Activated CD4-positive, CD25-positive, alpha-beta regulatory T cell treated with anti-CD3 and anti-CD28 coated beads, Interleukin-2, amount 50 U/mL, for 16 hours (primary cell): ENCODE data around the gene IL1A.
"Not testable (repeated sequence)": the region's sequence is repeated elsewhere in the genome, so short reads cannot be mapped to it uniquely, and the experiment has no call there.

ENCODE experiments used
- DNase-seq: peaks from one replicate; pipeline ENCODE4 v3.0.0-alpha.2; 2020; ENCODE audit warnings: low read depth, low spot score

The IL1A gene, protein sequence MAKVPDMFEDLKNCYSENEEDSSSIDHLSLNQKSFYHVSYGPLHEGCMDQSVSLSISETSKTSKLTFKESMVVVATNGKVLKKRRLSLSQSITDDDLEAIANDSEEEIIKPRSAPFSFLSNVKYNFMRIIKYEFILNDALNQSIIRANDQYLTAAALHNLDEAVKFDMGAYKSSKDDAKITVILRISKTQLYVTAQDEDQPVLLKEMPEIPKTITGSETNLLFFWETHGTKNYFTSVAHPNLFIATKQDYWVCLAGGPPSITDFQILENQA

DNA sequence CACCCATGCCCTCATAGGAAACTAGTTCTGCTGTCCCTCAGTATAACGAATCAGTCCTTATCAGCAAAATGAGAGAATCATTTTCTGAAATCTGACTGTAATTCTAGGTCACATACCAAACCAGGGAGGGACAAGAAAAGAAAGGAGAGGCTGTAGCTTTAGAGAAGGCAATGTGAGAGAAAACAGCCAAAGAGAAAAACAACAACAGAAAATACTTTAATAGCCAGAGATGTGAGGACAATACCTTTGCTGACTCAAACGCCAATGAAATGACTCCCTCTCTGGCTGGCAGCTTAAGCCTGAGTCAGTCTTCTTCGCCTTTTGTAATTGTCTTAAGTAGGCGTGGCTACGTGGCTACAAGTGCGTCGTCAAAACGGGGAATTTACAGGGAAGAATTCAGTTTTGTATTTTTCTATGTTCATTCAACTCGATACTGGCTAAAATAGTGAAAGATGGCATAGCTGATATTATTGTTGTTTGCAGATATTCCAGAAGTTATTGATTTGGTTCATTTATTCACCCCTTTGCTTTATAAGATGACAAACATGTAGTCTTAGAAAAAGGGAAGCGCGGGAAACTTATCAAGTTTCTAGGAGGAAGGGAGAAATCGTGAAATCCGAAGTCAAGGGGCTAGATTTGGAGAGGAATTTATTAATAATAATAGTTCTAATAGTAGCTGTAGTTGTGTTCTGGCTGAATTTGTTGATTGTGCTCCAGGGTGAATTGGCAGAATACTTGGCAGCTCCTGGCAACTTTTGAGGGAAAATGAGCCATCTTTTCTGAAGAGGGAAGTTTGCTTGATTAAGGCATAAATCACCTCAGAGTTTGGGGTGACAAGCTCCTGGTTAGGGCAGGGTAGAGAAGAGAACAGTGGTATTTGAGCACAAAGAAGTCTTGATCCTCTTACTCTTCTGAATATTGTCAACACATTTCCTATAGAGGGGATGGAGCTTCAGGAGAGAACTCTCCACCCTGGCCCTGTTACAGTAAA lies at the start of gene IL1A:
IL1A (minus strand) TSS at position 295 of the 991 bp plus-strand sequence. CDS start 723 bp downstream, outside the sequence.
- no peak for DNase-seq

DNA sequence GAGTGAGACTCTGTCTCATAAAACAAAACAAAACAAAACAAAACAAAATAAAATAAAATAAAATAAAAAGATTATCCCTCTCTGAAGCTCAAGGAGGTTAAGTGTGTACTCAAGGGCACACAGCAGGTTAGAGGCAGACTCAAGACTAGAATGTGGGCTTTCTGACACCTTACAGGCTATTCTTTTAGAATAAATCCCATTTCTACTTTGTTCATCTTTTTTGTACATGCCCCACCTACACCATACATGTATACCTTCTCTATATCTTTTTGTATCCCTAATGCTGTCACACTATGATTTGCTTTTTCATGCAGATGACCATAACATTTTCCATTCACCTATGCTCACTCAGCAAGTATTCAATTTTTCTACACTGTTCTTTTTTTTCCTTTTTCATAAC lies 49.7 kb upstream of the IL1A start:
- no peak for DNase-seq

DNA sequence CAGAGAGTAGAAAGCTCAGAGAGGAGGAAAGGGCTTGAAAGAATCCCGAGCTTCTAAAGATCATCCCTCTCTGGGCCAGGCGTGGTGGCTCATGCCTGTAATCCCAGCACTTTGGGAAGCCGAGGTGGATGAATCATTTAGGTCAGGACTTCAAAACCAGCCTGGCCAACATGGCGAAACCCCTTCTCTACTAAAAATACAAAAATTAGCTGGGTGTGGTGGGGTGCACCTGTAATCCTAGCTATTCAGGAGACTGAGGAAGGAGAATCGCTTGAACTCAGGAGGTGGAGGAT lies 49.3 kb upstream of the IL1A start:
- DNase-seq: not testable (repeated sequence)

DNA sequence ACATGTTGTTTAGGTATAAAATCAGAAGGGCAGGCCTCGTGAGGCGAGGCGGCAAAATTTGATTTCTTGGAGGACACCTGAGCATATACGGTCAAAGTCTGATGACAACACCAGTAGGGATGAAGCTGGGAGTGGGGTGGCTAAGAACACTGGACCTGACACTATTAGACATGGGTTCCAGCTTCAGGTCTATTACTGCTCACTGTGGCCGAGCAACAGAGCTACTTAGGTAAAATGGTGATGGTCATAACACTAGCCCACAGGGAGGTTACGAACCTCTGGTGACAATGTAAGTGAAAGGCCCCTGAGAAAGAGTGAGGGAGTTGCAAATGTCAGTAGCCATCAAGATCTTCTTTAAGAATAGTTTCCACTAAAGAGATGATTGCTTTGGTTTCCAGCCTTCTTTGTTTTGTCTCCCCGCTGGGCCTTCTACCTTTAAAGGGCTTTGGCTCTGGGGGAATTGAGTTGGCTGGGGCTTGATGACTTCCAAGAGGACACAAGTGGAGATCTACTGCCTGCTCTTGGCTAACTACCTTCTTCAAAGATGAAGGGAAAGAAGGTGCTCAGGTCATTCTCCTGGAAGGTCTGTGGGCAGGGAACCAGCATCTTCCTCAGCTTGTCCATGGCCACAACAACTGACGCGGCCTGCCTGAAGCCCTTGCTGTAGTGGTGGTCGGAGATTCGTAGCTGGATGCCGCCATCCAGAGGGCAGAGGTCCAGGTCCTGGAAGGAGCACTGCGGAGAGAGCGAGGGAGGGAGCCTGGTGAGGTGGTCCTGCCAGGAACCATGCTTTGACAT lies 48.7 kb upstream of the IL1A start:
- no peak for DNase-seq

DNA sequence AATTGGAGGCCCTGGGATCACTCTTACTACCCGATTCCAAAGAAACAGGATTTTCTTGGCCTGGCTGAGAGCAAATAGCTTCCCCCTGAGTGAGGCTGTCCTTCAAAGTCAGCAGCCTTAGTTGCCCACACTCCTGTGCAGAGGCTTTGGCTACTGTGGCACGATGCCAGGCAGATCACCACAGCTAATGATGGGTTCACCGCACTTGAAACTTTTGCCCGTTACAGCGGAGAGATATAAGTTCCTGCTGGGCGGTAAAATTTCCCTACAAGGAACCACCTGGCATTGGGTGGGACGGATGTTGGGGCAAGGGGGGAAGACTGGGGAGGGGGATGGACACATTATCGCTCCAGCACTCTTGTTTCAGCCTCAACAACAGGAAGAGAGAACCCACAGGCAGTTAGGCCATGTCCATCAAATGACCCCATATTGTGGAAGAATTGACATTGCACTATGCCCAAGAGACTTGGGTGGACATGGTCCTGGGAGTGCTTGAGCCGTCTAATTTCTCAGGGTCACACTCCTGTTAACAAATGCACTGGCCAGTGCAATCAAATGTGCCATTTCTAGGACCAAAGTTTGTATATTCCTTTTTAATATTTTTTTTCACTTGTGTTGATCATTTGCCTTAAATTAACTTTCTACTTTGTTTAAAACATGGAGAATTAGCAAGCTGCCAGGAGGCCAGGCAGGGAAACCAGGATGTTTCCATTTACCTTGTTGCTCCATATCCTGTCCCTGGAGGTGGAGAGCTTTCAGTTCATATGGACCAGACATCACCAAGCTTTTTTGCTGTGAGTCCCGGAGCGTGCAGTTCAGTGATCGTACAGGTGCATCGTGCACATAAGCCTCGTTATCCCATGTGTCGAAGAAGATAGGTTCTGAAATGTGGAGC lies 47.9 kb upstream of the IL1A start:
- no peak for DNase-seq

DNA sequence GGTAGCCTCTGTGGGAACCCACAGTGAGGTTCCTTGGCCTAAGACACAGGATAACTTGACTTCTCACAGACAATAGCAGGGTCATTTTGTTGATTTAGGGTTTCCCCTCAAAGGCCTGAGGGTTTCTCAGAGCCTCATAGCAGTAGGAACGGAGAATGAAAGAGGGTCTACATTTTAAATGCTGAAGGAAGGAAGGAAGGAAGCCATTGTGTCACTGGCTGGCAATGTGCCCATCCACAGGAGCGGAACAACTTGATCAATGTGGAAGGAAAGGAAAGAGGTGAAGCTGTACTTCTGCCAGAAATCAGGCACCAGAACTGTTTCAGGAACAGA lies 47.2 kb upstream of the IL1A start:
- no peak for DNase-seq

DNA sequence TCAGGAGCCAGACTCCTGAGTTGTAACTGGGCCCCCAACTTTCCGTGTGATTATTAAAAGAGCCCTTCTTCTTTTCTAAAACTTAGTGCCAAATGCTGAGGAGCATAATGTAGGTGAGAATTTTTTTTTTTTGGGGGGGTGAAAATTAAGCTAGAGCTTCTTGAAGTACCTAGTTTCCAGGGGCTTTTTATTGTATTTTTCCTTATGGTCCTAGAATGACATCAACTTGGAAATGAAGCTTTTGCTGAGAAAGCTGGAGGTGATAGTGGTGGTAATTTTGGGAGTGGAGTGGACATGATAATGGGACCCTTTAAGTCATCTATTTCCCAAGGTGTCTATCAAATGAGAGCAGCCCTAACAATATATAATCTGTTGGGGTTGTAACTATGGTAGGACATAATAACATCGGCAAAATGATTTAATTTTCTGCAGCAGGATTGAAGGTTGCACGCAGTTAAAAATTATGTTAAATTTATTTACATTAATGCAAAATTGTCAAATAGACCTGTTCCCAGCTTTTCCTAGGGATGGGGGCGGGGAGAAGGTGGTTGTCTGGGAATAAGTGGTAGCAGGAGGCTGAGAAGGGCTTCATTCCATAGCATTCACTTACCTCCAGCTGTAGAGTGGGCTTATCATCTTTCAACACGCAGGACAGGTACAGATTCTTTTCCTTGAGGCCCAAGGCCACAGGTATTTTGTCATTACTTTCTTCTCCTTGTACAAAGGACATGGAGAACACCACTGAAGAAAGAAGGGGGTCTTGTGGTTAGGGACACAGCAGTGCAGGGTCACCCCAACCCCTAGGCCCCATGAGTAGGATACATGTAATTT lies 46.6 kb upstream of the IL1A start:
- DNase-seq: no peak

DNA sequence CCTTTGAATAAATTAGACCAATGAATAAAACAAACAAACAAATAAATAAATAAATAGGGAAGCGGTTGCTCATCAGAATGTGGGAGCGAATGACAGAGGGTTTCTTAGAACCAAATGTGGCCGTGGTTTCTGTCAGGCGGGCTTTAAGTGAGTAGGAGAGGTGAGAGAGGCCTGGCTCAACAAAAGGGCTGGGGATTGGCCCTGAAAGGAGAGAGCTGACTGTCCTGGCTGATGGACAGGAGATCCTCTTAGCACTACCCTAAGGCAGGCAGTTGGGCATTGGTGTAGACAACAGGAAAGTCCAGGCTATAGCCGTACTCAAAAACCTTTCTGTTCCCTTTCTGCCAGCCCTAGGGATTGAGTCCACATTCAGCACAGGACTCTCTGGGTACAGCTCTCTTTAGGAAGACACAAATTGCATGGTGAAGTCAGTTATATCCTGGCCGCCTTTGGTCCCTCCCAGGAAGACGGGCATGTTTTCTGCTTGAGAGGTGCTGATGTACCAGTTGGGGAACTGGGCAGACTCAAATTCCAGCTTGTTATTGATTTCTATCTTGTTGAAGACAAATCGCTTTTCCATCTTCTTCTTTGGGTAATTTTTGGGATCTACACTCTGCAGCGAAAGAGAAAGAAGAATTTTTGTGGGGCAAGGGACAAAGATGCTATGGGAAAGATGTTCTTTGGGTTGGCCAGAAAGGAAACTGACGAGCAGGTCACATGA lies 45.8 kb upstream of the IL1A start:
- DNase-seq: no peak

DNA sequence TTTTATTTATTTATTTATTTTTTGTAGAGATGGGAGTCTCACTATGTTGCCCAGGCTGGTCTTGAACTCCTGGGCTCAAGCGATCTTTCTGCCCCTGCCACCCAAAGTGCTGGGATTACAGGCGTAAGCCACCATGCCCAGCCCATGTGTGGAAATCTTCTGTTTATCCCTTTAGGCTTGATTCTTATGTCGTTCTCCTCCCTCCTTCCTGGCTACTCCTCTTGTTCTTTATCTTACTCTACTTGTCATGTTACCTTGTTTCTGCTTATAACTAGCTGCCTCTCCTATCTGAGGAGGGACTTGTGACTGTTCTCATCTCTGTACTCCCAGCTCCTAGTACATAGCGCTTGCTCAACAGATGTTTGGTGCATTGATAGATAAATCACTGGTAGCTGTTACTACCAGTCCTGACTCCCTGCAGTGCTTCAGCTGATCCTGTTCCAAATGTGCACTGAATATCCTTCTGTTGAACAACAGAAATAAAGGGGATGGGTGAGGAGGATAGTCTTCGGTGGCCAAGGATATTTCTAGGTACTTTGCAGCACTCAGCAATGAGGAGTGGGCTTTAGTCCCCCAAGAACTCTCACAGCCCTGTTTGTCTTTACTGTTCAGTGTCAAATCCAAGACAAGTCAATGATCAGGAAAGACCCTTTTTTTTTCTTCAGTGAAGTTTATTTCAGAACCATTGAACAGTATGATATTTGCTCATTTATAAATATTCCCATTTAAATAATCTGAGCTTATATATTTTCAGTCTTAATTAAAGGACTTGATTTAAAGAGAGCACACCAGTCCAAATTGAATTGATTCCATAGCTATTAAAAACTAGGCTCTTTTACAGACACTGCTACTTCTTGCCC lies 45.0 kb upstream of the IL1A start:
- no peak for DNase-seq

DNA sequence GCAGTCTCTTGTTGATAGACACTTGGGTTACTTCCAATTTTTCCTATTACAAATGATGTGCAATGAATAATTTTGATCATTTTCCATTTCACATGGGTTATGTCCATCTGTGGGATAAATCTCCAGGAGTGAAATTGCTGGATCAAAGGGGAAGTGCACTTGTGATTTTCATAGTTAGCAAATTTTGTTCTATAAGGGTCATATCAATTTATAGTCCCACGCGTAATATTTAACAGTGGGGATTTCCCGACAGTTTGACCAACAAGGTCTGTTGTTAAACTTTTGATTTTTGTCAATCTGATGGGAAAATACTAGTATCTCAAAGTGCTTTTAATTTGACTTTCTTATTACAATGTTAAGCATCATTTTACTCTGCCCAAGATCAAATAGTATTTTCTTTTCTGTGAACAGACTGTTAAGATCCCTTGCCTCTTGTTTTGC lies 44.0 kb upstream of the IL1A start:
- no peak for DNase-seq

DNA sequence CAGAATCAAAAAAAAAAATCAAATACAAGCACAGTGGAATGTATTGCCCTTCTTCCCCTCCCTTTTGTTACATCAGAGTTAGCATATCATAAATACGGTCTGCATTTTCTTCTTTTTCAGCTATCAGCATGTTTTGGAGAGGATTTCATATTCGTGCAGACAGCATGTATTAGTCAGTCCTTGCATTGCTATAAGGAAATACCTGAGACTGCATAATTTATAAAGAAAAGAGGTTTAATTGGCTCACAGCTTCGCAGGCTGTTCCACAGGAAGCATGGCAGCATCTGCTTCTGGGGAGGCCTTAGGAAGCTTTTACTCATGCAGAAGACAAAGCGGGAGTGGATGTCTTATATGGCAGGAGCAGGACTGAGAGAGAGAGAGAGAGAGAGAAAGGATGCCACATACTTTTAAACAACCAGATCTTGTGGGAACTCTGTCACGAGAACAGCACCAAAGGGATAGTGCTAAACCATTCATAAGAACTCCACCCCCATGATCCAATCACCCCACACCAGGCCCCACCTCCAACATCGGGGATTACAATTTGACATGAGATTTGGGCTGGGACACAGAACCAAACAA lies 43.4 kb upstream of the IL1A start:
- DNase-seq: no peak

DNA sequence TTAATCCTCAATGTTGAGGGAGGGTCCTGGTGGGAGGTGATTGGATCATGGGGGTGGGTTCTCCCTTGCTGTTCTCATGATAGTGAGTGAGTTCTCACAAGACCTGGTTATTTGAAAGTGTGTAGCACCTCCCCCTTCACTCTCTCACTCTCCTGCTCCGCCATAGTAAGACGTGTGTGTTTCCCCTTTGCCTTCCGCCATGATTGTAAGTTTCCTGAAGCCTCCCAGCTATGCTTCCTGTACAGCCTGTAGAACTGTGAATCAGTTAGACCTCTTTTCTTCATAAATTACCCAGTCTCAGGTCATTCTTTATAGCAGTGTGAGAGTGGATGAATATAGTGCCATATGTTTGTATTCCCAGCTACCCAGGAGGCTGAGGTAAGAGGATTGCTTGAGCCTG lies 42.7 kb upstream of the IL1A start:
- no peak for DNase-seq

DNA sequence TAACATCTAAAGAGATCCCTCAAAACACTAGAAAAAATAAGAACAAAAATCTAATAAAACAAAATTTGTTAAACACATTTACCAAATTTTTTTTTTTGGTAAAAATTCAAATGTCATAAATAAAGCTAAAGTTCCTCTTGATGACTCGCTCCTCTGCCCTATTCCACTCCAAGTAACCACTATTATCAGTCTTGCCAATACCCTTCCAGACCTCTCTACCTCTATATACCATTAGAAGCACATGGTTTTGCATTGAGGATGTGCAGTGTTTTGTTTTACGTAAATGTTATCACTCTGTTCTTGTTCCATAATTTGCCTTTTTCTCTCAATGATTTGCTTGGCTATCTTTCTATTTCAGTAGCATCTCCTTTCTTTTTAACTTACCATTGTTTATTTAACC lies 41.4 kb upstream of the IL1A start:
- no peak for DNase-seq

DNA sequence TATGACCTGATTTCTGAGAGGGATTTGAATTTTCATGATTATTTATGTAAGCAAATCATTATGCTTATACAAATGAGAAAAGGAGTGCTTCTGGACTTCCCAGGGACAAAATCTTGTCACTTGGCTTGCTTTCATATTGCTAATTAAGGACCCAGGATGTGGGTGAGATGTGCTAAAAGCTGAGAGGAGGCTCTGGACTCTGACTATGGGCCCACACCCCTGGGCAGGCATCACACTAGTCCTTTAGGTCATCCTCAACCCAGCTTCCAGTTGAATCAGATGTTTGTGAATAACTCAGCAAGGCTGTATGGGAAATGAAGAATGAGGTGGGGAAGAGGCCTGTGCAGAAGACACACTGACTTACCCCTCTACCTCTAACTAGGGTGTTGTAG lies 40.4 kb upstream of the IL1A start:
- DNase-seq: no peak

DNA sequence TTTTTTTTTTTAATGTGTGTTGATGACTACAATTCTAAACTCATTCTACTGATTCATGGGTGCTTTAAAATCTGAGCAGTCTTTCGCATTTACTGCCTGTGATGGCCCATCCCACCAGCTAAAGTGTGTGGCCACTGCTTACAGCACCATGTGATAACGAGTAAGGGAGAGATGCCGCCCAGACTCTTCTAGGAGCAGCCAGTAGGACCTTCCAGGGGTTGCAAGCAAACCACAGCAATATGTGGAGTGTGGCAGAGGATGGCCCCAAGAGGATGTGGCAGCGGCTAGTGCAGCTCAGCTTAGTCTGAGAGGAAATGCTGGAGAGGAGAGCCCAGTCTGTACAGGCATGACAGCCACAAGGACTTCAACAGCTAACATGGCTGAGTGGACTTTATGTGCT lies 37.4 kb upstream of the IL1A start:
- DNase-seq: no peak

DNA sequence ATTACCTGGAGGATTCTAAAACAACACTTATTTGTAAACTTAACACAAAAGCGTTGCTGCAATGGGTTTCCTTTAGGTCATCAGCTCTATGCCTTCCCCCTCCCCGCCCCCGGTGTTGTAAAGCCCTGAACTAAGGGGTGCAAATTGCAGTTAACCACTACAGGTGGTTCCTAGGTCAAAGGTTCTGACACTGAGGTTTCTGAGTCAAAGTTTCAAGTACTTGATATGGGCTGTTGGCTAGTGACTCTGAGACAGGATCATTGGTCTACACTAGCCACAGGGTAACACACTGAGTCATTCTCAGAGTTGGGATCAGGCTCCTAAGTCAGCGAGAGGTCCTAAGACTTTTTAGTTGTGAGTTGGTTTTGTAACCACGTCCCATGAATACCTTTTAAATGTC lies 36.8 kb upstream of the IL1A start:
- DNase-seq: no peak

DNA sequence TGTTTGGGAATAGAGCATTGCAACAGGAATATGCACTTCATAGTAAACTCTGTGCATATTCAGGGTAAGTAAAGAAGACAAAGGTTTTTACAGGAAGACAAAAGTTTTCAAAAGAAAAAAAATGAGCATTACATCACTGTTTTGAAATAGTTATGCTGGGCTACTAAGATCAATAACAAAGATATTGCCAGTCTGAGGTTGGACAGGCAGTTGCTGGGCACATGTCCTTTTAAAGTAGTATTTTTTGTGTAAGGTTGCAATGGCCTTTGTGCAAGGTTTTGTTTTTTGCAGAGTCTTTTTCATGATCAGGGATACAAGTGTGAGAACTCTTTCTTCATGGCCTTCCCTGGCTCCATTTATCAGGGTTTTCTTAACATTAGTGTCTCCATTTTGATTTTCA lies 36.0 kb upstream of the IL1A start:
- DNase-seq: no peak

DNA sequence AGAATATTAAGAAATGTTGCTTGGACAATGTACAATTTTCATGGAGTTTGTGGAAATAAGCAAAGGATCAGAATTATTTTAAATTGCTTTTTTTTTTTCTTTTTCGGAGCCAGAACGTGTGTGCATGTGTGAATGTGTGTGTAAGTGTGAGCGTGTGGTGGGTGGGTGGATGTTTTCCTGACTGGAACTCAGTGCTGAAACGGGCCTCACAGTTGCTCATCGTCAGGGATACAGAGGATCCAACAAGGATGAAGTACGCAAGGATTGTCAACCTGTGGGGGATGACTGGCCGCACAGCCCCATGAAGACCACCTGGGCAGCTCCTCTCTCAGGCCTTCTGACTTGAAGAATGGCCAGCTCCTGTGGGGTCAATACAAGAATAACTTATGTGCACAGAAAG lies 34.8 kb upstream of the IL1A start:
- DNase-seq: no peak
